Activated CD8-positive, alpha-beta memory T cell treated with anti-CD3 and anti-CD28 coated beads, Interleukin-2, amount 50 U/mL, for 48 hours (primary cell): Measurements from ENCODE around the gene PEX14.

Source experiments
- DNase-seq: peaks from one replicate; pipeline ENCODE4 v3.0.0-alpha.2; 2020

Gene PEX14

GRCh38 chr1:10623686-10624145 lies 149.0 kb downstream of the PEX14 start:
- no peak for DNase-seq

- DNase-seq: no peak
Measured at GRCh38 chr1:10624256-10625050, 149.7 kb downstream of the PEX14 start.

- DNase-seq: no peak
Measured at GRCh38 chr1:10625076-10625475, 150.3 kb downstream of the PEX14 start.

- DNase-seq: no peak
Measured at GRCh38 chr1:10625554-10625953, 150.8 kb downstream of the PEX14 start.

- no peak for DNase-seq
Measured at GRCh38 chr1:10626131-10626731, 151.5 kb downstream of the PEX14 start.

- DNase-seq: no peak
Measured at GRCh38 chr1:10626791-10627410, 152.2 kb downstream of the PEX14 start.

- no peak for DNase-seq
Measured at GRCh38 chr1:10628685-10629084, 153.9 kb downstream of the PEX14 start.

GRCh38 chr1:10629091-10629815 lies 154.5 kb downstream of the PEX14 start:
- no peak for DNase-seq

GRCh38 chr1:10629816-10630571 lies 155.2 kb downstream of the PEX14 start:
- no peak for DNase-seq

- no peak for DNase-seq
Measured at GRCh38 chr1:10630661-10631120, 155.9 kb downstream of the PEX14 start.

- no peak for DNase-seq
Measured at GRCh38 chr1:10631121-10631810, 156.5 kb downstream of the PEX14 start.

GRCh38 chr1:10631811-10632593 lies 157.3 kb downstream of the PEX14 start:
- DNase-seq: no peak

- DNase-seq: no peak
Measured at GRCh38 chr1:10632691-10633090, 157.9 kb downstream of the PEX14 start.

GRCh38 chr1:10633416-10633815 lies 158.7 kb downstream of the PEX14 start:
- no peak for DNase-seq

GRCh38 chr1:10634075-10634427 lies 159.3 kb downstream of the PEX14 start:
- DNase-seq: no peak

GRCh38 chr1:10634428-10635084 lies 159.8 kb downstream of the PEX14 start:
- no peak for DNase-seq

GRCh38 chr1:10635085-10635896 lies 160.5 kb downstream of the PEX14 start:
- DNase-seq: no peak

GRCh38 chr1:10635992-10636391 lies 161.2 kb downstream of the PEX14 start:
- no peak for DNase-seq

GRCh38 chr1:10637400-10637799 lies 162.7 kb downstream of the PEX14 start:
- DNase-seq: no peak
